Natural killer cell (primary cell): ENCODE measurements around the gene MRAP2. TPM values are rescaled to one million over a fixed set of nuclear protein-coding genes. Genes with fewer than 3 reads are reported as not detected.

Experiments
- ATAC-seq, 3 donors: fragments of 150-1000 bp in 2 of 3; fragments of 200-7000 bp in 1 of 3; cut with Tn5 transposase; 1 replicate in 1 of 3; 2 replicates in 2 of 3; pipeline ENCODE4 v1.10.0; 2021; ENCODE audit warnings: mild to moderate bottlenecking in 2 of 3, moderate library complexity in 2 of 3
- DNase-seq, 2 donors: peaks; one replicate each; pipeline versions ENCODE4 v3.0.0 to v3.0.0-alpha.2; 2013 to 2021; ENCODE audit warnings: mixed read lengths in 1 of 2
- H3K27ac ChIP-seq: one replicate; pipeline ENCODE4 v1.5.1; 2013; ENCODE audit warnings: mild to moderate bottlenecking, low read length
- H3K27me3 ChIP-seq: one replicate; pipeline ENCODE4 v1.6.1; 2013; ENCODE audit warnings: low read length; ENCODE audit not compliant: control insufficient read depth, insufficient read depth
- H3K36me3 ChIP-seq: one replicate; pipeline ENCODE4 v1.6.1; 2013; ENCODE audit warnings: low read length; ENCODE audit not compliant: control insufficient read depth, insufficient read depth
- H3K4me1 ChIP-seq: one replicate; pipeline ENCODE4 v1.6.1; 2013; ENCODE audit warnings: low read length; ENCODE audit not compliant: control insufficient read depth, insufficient read depth
- H3K4me3 ChIP-seq: one replicate; pipeline ENCODE4 v1.5.1; 2013; ENCODE audit warnings: low read length
- H3K9me3 ChIP-seq: one replicate; pipeline ENCODE4 v1.6.1; 2013; ENCODE audit warnings: low read length; ENCODE audit not compliant: control insufficient read depth, insufficient read depth
- H3K27ac Mint-ChIP-seq, 2 donors: one replicate each; pipeline ENCODE4 v1.8.0; 2022; ENCODE audit warnings: mild to moderate bottlenecking in 2 of 2, mixed read lengths in 2 of 2, moderate library complexity in 1 of 2
- H3K27me3 Mint-ChIP-seq, 2 donors: one replicate each; pipeline ENCODE4 v1.8.0; 2022; ENCODE audit warnings: low read depth in 2 of 2, mixed read lengths in 2 of 2
- H3K36me3 Mint-ChIP-seq: one replicate; pipeline ENCODE4 v1.8.0; 2022; ENCODE audit warnings: mixed read lengths
- H3K4me1 Mint-ChIP-seq, 2 donors: one replicate each; pipeline ENCODE4 v1.8.0; 2022; ENCODE audit warnings: mixed read lengths in 2 of 2
- H3K4me3 Mint-ChIP-seq: one replicate; pipeline ENCODE4 v1.8.0; 2022; ENCODE audit warnings: mild to moderate bottlenecking, moderate library complexity, mixed read lengths
- H3K9me3 Mint-ChIP-seq, 2 donors: one replicate each; pipeline ENCODE4 v1.8.0; 2022; ENCODE audit warnings: mixed read lengths in 2 of 2
- WGBS: methylation state at CpG from one replicate; pipeline ENCODE4 v1.1.7; 2013; ENCODE audit warnings: missing lambda C conversion rate; ENCODE audit not compliant: insufficient coverage; 5-methylcytosine and 5-hydroxymethylcytosine counted together
- intact Hi-C: fragments of 100-400 bp; cut with micrococcal nuclease; formaldehyde crosslinking; loops from one replicate; pipeline ENCODE4 v1.14.2; 2022
- total RNA-seq, 4 donors: library from RNA; stranded (reverse); fragments of 120-200 nt in 1 of 4; gene quantifications; one replicate each; pipeline versions ENCODE4 v1.2.3 to v1.2.4, GENCODE V29; 2013 to 2022
- TF ChIP-seq, protein P1 (sequence below): fragments of 200-600 bp; IDR thresholded peaks from one replicate; pipeline ENCODE4 v1.8.0; 2022; ENCODE audit warnings: antibody characterized with exemption

The MRAP2 gene
- total RNA-seq, 3 donors from 2014 or later (not counting 1 experiment from before 2014, with no cell fraction given) = not detected

GRCh38 chr6:84050408-84050807, 16.8 kb downstream of the MRAP2 start:
- Histone ChIP-seq H3K9me3 (no peaks in the 10 kb centered on the region), H3K27me3 (no peaks in the 10 kb centered on the region), H3K36me3 (no peaks in the 10 kb centered on the region), H3K4me1 (no peaks in the 10 kb centered on the region), H3K27ac (no peak overlapping the region), H3K4me3 (no peak overlapping the region)
- no peak overlapping the region for H3K4me3 Mint-ChIP-seq
- 79% methylated on average over 5 of the region's 5 CpGs for WGBS
- H3K4me1 Mint-ChIP-seq = no peaks in the 10 kb centered on the region
- H3K27ac Mint-ChIP-seq = no peak overlapping the region
- TF ChIP-seq, protein P1, sequence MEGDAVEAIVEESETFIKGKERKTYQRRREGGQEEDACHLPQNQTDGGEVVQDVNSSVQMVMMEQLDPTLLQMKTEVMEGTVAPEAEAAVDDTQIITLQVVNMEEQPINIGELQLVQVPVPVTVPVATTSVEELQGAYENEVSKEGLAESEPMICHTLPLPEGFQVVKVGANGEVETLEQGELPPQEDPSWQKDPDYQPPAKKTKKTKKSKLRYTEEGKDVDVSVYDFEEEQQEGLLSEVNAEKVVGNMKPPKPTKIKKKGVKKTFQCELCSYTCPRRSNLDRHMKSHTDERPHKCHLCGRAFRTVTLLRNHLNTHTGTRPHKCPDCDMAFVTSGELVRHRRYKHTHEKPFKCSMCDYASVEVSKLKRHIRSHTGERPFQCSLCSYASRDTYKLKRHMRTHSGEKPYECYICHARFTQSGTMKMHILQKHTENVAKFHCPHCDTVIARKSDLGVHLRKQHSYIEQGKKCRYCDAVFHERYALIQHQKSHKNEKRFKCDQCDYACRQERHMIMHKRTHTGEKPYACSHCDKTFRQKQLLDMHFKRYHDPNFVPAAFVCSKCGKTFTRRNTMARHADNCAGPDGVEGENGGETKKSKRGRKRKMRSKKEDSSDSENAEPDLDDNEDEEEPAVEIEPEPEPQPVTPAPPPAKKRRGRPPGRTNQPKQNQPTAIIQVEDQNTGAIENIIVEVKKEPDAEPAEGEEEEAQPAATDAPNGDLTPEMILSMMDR = no peak
- H3K27me3 Mint-ChIP-seq = peaks cover 4 to 15% of the 10 kb centered on the region in 2 donors
- ATAC-seq (no peak), DNase-seq (no peak)
- H3K36me3 Mint-ChIP-seq = no peaks in the 10 kb centered on the region
- no peaks in the 10 kb centered on the region for H3K9me3 Mint-ChIP-seq
- intact Hi-C loops = no loop called here

- no peak overlapping the region for H3K4me3 ChIP-seq
- Mint-ChIP-seq H3K4me3 (no peak overlapping the region), H3K9me3 (no peaks in the 10 kb centered on the region), H3K27me3 (peaks cover 4 to 15% of the 10 kb centered on the region in 2 donors), H3K27ac (no peak overlapping the region), H3K36me3 (no peaks in the 10 kb centered on the region), H3K4me1 (no peaks in the 10 kb centered on the region)
- TF ChIP-seq, protein P1 = no peak
- no peak overlapping the region for H3K27ac ChIP-seq
- H3K4me1 ChIP-seq = no peaks in the 10 kb centered on the region
- intact Hi-C loops = no loop called here
- no peak for DNase-seq
- 78% methylated on average over 7 of the region's 7 CpGs for WGBS
- H3K27me3 ChIP-seq = peaks cover 3% of the 10 kb centered on the region
- H3K36me3 ChIP-seq = no peaks in the 10 kb centered on the region
- H3K9me3 ChIP-seq = no peaks in the 10 kb centered on the region
- no peak for ATAC-seq
Observed at GRCh38 chr6:84052204-84052882, 18.8 kb downstream of the MRAP2 start.

- H3K27me3 ChIP-seq = peaks cover 3% of the 10 kb centered on the region
- Mint-ChIP-seq H3K4me3 (no peak overlapping the region), H3K27me3 (peaks cover 4 to 15% of the 10 kb centered on the region in 2 donors), H3K36me3 (no peaks in the 10 kb centered on the region), H3K27ac (no peak overlapping the region), H3K4me1 (no peaks in the 10 kb centered on the region), H3K9me3 (no peaks in the 10 kb centered on the region)
- no peaks in the 10 kb centered on the region for H3K9me3 ChIP-seq
- ATAC-seq (no peak), DNase-seq (no peak)
- no peak overlapping the region for H3K4me3 ChIP-seq
- H3K36me3 ChIP-seq = no peaks in the 10 kb centered on the region
- no peaks in the 10 kb centered on the region for H3K4me1 ChIP-seq
- TF ChIP-seq, protein P1 = no peak
- no peak overlapping the region for H3K27ac ChIP-seq
- WGBS = 94% methylated on average over 6 of the region's 7 CpGs
- intact Hi-C loops = no loop called here
Observed at GRCh38 chr6:84052883-84053241, 19.3 kb downstream of the MRAP2 start.

- no peaks in the 10 kb centered on the region for H3K36me3 ChIP-seq
- DNase-seq (no peak), ATAC-seq (no peak)
- Mint-ChIP-seq H3K27ac (no peak overlapping the region), H3K9me3 (no peaks in the 10 kb centered on the region), H3K36me3 (no peaks in the 10 kb centered on the region), H3K27me3 (peaks cover 0 to 9% of the 10 kb centered on the region in 2 donors), H3K4me1 (no peaks in the 10 kb centered on the region), H3K4me3 (no peak overlapping the region)
- peaks cover 3% of the 10 kb centered on the region for H3K27me3 ChIP-seq
- no peak overlapping the region for H3K27ac ChIP-seq
- intact Hi-C loops = no loop called here
- no peaks in the 10 kb centered on the region for H3K4me1 ChIP-seq
- WGBS = 71% methylated on average over 2 of the region's 2 CpGs
- no peak overlapping the region for H3K4me3 ChIP-seq
- TF ChIP-seq, protein P1 = no peak
- H3K9me3 ChIP-seq = no peaks in the 10 kb centered on the region
Observed at GRCh38 chr6:84055647-84056046, 22.1 kb downstream of the MRAP2 start.
